ENCODE measurements around the gene PPARG. TPM values are rescaled to one million over a fixed set of nuclear protein-coding genes. Genes with fewer than 3 reads are reported as not detected.

The PPARG gene
- total and polyA plus RNA-seq, 2 of the 13 experiments (the other 11 are each of a cell fraction or from before 2014, with no cell fraction given), result 13.9 to 58.3 TPM

- ChIA-PET POLR2A (no interaction called here), CTCF (ENCODE audit: low intra/inter-chr PET ratio, low total read pairs) (no interaction called here)
- no peak overlapping the region for H2AFZ ChIP-seq (ENCODE audit: low read length)
- H4K20me1 ChIP-seq (ENCODE audit: insufficient read depth, low read length), result no peaks in the 10 kb centered on the region; the same call in 1 of the 2 replicates
- no peaks in the 10 kb centered on the region for H3K4me1 ChIP-seq (ENCODE audit: insufficient read depth, low read length)
- no TSS peak for BruUV-seq (replicated peaks)
- no peaks in the 10 kb centered on the region for H3K9me3 ChIP-seq (ENCODE audit: low read length)
- WGBS (ENCODE audit: low lambda C conversion rate), result 98% methylated on average over 3 of the region's 3 CpGs
- peaks cover 13% of the 10 kb centered on the region for H3K79me2 ChIP-seq (ENCODE audit: insufficient read depth, low read length)
- H3K27me3 ChIP-seq (ENCODE audit: control insufficient read depth in 1 of 2, insufficient read depth in 2 of 2, low read length in 2 of 2), result no peaks in the 10 kb centered on the region
- TF ChIP-seq JUND (CRISPR knock-in tag; IDR thresholded peaks at IDR 0.05) (no peak), MLLT10 (CRISPR knock-in tag; IDR thresholded peaks at IDR 0.05) (no peak), CENPT (CRISPR knock-in tag; IDR thresholded peaks at IDR 0.05; ENCODE audit: low read depth) (no peak), ZNF75D (CRISPR knock-in tag; IDR thresholded peaks at IDR 0.05; ENCODE audit: borderline replicate concordance) (no peak), ZNF737 (CRISPR knock-in tag; IDR thresholded peaks at IDR 0.05; ENCODE audit: borderline replicate concordance) (no peak)
- in situ Hi-C loops (cut with HindIII; ENCODE audit: extremely low pct_ligation_motif_present, low pct_unique_long_range_greater_than_20kb), result no loop called here
- H3K9ac ChIP-seq (ENCODE audit: insufficient read depth, low read depth, low read length), result no peak overlapping the region
- no peak overlapping the region for H3K4me3 ChIP-seq (replicated peaks in 1 of 3; ENCODE audit: insufficient read depth in 1 of 3, low read depth in 2 of 3, low read length in 3 of 3)
- intact Hi-C loops (cut with micrococcal nuclease; ENCODE audit: unreplicated experiment), result no loop called here
- H3K27ac ChIP-seq (ENCODE audit: extremely low read length, insufficient read depth, low read length), result no peak overlapping the region
- FAIRE-seq, result no peak
- ATAC-seq, result no peak
- H3K36me3 ChIP-seq (replicated peaks in 1 of 2; ENCODE audit: control insufficient read depth in 1 of 2, insufficient read depth in 2 of 2, low read length in 2 of 2), result no peaks in the 10 kb centered on the region; a peak in 1 of 5 replicates
- H3K4me2 ChIP-seq (ENCODE audit: low read depth, low read length), result no peak overlapping the region
- DNase-seq (ENCODE audit: low spot score), result no peak
These were observed 45.9 kb downstream of the PPARG start for GRCh38 chr3:12334786-12335185.

- H3K79me2 ChIP-seq (ENCODE audit: insufficient read depth, low read length), result peaks cover 13% of the 10 kb centered on the region
- TF ChIP-seq FOXO4 (CRISPR knock-in tag; conservative IDR thresholded peaks at IDR 0.05) (no peak), HOMEZ (CRISPR knock-in tag; IDR thresholded peaks at IDR 0.05; ENCODE audit: low read depth) (no peak), ETV5 (CRISPR knock-in tag; IDR thresholded peaks at IDR 0.05; ENCODE audit: borderline replicate concordance) (no peak)
- no peaks in the 10 kb centered on the region for H4K20me1 ChIP-seq (ENCODE audit: insufficient read depth, low read length)
- in situ Hi-C loops (cut with HindIII; ENCODE audit: extremely low pct_ligation_motif_present, low pct_unique_long_range_greater_than_20kb) (no loop called here), intact Hi-C loops (cut with micrococcal nuclease; ENCODE audit: unreplicated experiment) (no loop called here)
- FAIRE-seq (no peak), ATAC-seq (no peak), DNase-seq (ENCODE audit: low spot score) (no peak)
- ChIA-PET CTCF (ENCODE audit: low intra/inter-chr PET ratio, low total read pairs) (no interaction called here), POLR2A (no interaction called here)
- H3K4me2 ChIP-seq (ENCODE audit: low read depth, low read length), result no peak overlapping the region
- H3K4me3 ChIP-seq (replicated peaks in 1 of 3; ENCODE audit: insufficient read depth in 1 of 3, low read depth in 2 of 3, low read length in 3 of 3), result no peak overlapping the region
- H3K27me3 ChIP-seq (ENCODE audit: control insufficient read depth in 1 of 2, insufficient read depth in 2 of 2, low read length in 2 of 2), result no peaks in the 10 kb centered on the region
- H3K9me3 ChIP-seq (ENCODE audit: low read length), result no peaks in the 10 kb centered on the region
- no peak overlapping the region for H2AFZ ChIP-seq (ENCODE audit: low read length)
- WGBS (ENCODE audit: low lambda C conversion rate), result 97% methylated on average over 3 of the region's 3 CpGs
- H3K36me3 ChIP-seq (replicated peaks in 1 of 2; ENCODE audit: control insufficient read depth in 1 of 2, insufficient read depth in 2 of 2, low read length in 2 of 2), result no peaks in the 10 kb centered on the region; a peak in 1 of 5 replicates
- H3K27ac ChIP-seq (ENCODE audit: extremely low read length, insufficient read depth, low read length), result no peak overlapping the region
- no peak overlapping the region for H3K9ac ChIP-seq (ENCODE audit: insufficient read depth, low read depth, low read length)
- H3K4me1 ChIP-seq (ENCODE audit: insufficient read depth, low read length), result no peaks in the 10 kb centered on the region
- BruUV-seq (replicated peaks), result no TSS peak
These were observed 46.6 kb downstream of the PPARG start for GRCh38 chr3:12335421-12335820.

Measured in HepG2 (cell line).